Prostate gland (tissue), 2 donors: ENCODE data around the gene KLHL28.

ENCODE experiments used
- CTCF ChIP-seq, 4 experiments: fragments of 200-600 bp in 2 of 4; fragments of 450-650 bp in 2 of 4; sonication (generic) in 2 of 4; IDR thresholded peaks; 1 replicate in 3 of 4; 2 replicates in 1 of 4; pipeline ENCODE4 v1.5.1; 2016 to 2019; ENCODE audit warnings: antibody characterized with exemption in 4 of 4, mild to moderate bottlenecking in 2 of 4, moderate library complexity in 2 of 4
- POLR2A ChIP-seq: fragments of 450-650 bp; IDR thresholded peaks from one replicate; pipeline ENCODE4 v1.6.1; 2016; ENCODE audit warnings: antibody characterized with exemption, mild to moderate bottlenecking

GRCh38 chr14:44979273-44979672 lies 17.5 kb upstream of the KLHL28 start:
- TF ChIP-seq CTCF (IDR thresholded peaks at IDR 0.05) = no peak
- TF ChIP-seq POLR2A = no peak
